Colonic mucosa (tissue), 4 donors: ENCODE results near the gene PRR23E. TPM values are rescaled to one million over a fixed set of nuclear protein-coding genes. Genes with fewer than 3 reads are reported as not detected.

ENCODE experiments used
- DNase-seq: peaks from one replicate; pipeline ENCODE4 v3.0.0-alpha.2; 2020
- H3K27ac ChIP-seq: fragments of 200-600 bp; one replicate; pipeline ENCODE4 v1.8.0; 2021
- H3K27me3 ChIP-seq: fragments of 200-600 bp; one replicate; pipeline ENCODE4 v1.8.0; 2021
- H3K36me3 ChIP-seq: fragments of 200-600 bp; one replicate; pipeline ENCODE4 v1.8.0; 2021
- H3K4me1 ChIP-seq: fragments of 200-600 bp; one replicate; pipeline ENCODE4 v1.8.0; 2021; ENCODE audit warnings: mild to moderate bottlenecking
- H3K4me3 ChIP-seq: fragments of 200-600 bp; one replicate; pipeline ENCODE4 v1.8.0; 2021
- H3K9ac ChIP-seq, 2 donors: one replicate each; pipeline ENCODE4 v1.7.0; 2013; ENCODE audit warnings: control low read depth in 2 of 2, low read depth in 2 of 2, low read length in 2 of 2
- H3K9me3 ChIP-seq: fragments of 200-600 bp; one replicate; pipeline ENCODE4 v1.8.0; 2021
- CTCF ChIP-seq: fragments of 200-600 bp; IDR thresholded peaks from one replicate; pipeline ENCODE4 v1.8.0; 2022; ENCODE audit warnings: antibody characterized with exemption, mild to moderate bottlenecking
- intact Hi-C: fragments of 100-400 bp; cut with DNase I; formaldehyde crosslinking; loops from one replicate; pipeline ENCODE4 v1.14.1; 2022
- total RNA-seq, 2 donors: library from RNA; stranded (reverse); fragmentation: NEBNext Ultra II Directional in 1 of 2; extraction: Animal tissue kit (Norgen Biotek cat#: 25700) in 1 of 2; gene quantifications; one replicate each; pipeline ENCODE4 v1.2.1, GENCODE V29; 2021
- donor health status: healthy.
- donor health status: DM: no; HTN: no; CAD: no.
- donor health status: DM: no; HTN: no; CAD: no.

The PRR23E gene
- total RNA-seq, 2 donors from 2014 or later, result not detected

DNA sequence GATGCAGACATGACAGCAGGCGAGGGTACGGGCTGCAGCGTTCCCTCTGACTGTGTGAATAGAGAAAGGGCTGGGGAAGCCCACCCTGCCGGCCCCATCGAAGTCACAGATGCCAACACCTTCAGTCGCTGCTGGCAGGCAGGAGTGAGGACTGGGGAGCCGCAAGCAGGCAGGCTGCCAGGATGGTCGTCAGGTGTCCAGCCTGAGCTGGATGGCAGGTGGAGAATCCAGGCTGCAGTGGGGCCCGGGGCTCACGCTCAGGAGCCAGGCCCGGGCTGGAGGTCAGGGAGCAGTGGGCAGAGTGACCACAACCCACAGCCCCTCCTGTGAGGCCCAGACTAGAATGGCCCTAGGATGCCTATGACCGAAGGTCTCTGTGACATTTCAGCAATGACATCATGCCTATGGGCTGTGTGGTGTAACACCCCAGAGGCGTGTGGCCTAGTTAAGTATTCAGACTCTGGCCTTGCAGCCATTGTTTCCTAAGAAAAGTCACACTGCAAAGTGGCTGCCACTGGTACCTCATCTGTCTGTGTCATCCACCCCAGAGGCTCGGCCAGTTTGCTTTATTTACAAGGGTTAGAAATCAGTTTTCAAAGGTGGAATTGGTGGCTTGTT is 15.7 kb downstream of the PRR23E start:
- intact Hi-C loops, result no loop called here
- no peak for TF ChIP-seq CTCF
- Histone ChIP-seq H3K9ac (no peak overlapping the region), H3K36me3 (no peaks in the 10 kb centered on the region), H3K27me3 (no peaks in the 10 kb centered on the region), H3K9me3 (no peaks in the 10 kb centered on the region), H3K4me1 (no peaks in the 10 kb centered on the region), H3K4me3 (no peak overlapping the region), H3K27ac (no peak overlapping the region)
- DNase-seq, result peak; percentile 7

GRCh38 chr3:127209155-127209839 is 16.4 kb downstream of the PRR23E start:
- DNase-seq, result peak; percentile 13
- Histone ChIP-seq H3K4me1 (no peaks in the 10 kb centered on the region), H3K27ac (no peak overlapping the region), H3K27me3 (no peaks in the 10 kb centered on the region), H3K9me3 (no peaks in the 10 kb centered on the region), H3K9ac (no peak overlapping the region), H3K36me3 (no peaks in the 10 kb centered on the region), H3K4me3 (no peak overlapping the region)
- intact Hi-C loops, result no loop called here
- TF ChIP-seq CTCF, result no peak

DNA sequence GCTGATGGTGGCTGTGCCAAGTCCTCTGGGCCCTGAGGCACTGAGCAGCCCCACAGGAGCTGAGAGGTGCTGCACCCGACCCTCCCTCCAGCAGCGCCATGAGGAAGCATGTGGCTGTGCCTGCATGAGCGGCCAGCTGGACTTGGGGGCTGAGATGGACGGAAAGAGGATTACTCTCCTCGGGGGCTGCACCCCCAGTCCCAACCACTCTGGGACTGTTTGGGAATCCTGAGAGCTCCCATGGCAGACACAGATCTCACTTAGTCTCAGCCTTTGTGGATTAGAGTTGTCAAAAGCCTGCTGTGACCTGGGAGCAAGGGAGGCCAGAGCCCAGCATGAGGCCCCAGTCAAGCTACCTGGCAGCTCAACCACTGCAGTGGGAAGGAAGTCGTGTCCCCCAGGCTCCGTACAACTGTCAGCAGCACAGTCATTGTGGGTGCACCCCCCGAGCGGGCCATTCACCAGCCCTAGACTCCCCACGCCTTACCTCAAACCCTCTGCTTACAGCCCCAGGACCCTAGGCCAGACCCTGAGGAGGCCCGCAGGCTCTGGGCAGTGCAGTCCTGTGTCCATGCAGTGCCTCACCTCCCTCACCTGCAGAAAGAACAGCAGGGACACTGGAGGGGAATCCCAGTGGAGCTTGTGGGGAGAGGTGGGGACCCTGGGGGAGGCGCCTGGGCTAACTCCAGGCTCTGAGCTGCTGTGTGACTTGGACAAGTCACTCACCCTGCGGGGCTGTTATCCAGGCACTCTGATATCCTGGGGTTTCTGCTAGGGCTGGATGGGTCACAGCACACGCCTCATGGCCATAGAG is 17.1 kb downstream of the PRR23E start:
- H3K9me3 ChIP-seq, result no peaks in the 10 kb centered on the region
- no peaks in the 10 kb centered on the region for H3K27me3 ChIP-seq
- H3K27ac ChIP-seq, result no peak overlapping the region
- no peaks in the 10 kb centered on the region for H3K36me3 ChIP-seq
- H3K9ac ChIP-seq, result no peak overlapping the region
- TF ChIP-seq CTCF, result no peak
- H3K4me3 ChIP-seq, result no peak overlapping the region
- intact Hi-C loops, result no loop called here
- no peaks in the 10 kb centered on the region for H3K4me1 ChIP-seq
- DNase-seq, result peak; percentile 9

GRCh38 chr3:127210654-127210943 is 17.7 kb downstream of the PRR23E start:
- Histone ChIP-seq H3K36me3 (no peaks in the 10 kb centered on the region), H3K9ac (no peak overlapping the region), H3K27me3 (no peaks in the 10 kb centered on the region), H3K9me3 (no peaks in the 10 kb centered on the region), H3K4me1 (no peaks in the 10 kb centered on the region), H3K27ac (no peak overlapping the region), H3K4me3 (no peak overlapping the region)
- intact Hi-C loops, result no loop called here
- DNase-seq, result peak; percentile 7
- TF ChIP-seq CTCF, result no peak

- H3K27me3 ChIP-seq, result no peaks in the 10 kb centered on the region
- H3K9ac ChIP-seq, result no peak overlapping the region
- H3K27ac ChIP-seq, result no peak overlapping the region
- no peak for TF ChIP-seq CTCF
- intact Hi-C loops, result no loop called here
- H3K9me3 ChIP-seq, result no peaks in the 10 kb centered on the region
- H3K4me3 ChIP-seq, result no peak overlapping the region
- no peaks in the 10 kb centered on the region for H3K4me1 ChIP-seq
- DNase-seq, result no peak
- no peaks in the 10 kb centered on the region for H3K36me3 ChIP-seq
Observed at GRCh38 chr3:127211118-127212060, 18.5 kb downstream of the PRR23E start.
